Neural progenitor cell (in vitro differentiated cells): ENCODE measurements around the gene REN. TPM values are rescaled to one million over a fixed set of nuclear protein-coding genes. Genes with fewer than 3 reads are reported as not detected.

Experiments used
- DNase-seq: peaks from one replicate; pipeline ENCODE4 v3.0.0-alpha.2; 2016; ENCODE audit warnings: low spot score
- H2AFZ ChIP-seq: fragments of 200-600 bp; sonication (generic); replicated peaks from 2 replicates; pipeline ENCODE4 v1.6.1; 2016; ENCODE audit warnings: antibody characterized with exemption
- H3F3A ChIP-seq: fragments of 200-600 bp; sonication (generic); 2 replicates; pipeline ENCODE4 v1.6.1; 2016; ENCODE audit warnings: antibody characterized with exemption, low read depth
- H3K27ac ChIP-seq: fragments of 200-600 bp; sonication (generic); 2 replicates; pipeline ENCODE4 v1.5.1; 2016; ENCODE audit warnings: mild to moderate bottlenecking
- H3K27me3 ChIP-seq: fragments of 200-600 bp; sonication (generic); 2 replicates; pipeline ENCODE4 v1.6.1; 2016; ENCODE audit warnings: mild to moderate bottlenecking, moderate library complexity
- H3K36me3 ChIP-seq: fragments of 200-600 bp; sonication (generic); 2 replicates; pipeline ENCODE4 v1.5.1; 2016
- H3K4me1 ChIP-seq: fragments of 200-600 bp; sonication (generic); 2 replicates; pipeline ENCODE4 v1.6.1; 2016; ENCODE audit warnings: mixed run types
- H3K4me2 ChIP-seq: fragments of 200-600 bp; sonication (generic); 2 replicates; pipeline ENCODE4 v1.6.1; 2016
- H3K4me3 ChIP-seq: fragments of 200-600 bp; sonication (generic); 2 replicates; pipeline ENCODE4 v1.5.1; 2016
- H3K79me2 ChIP-seq: fragments of 200-600 bp; sonication (generic); 2 replicates; pipeline ENCODE4 v1.6.1; 2016; ENCODE audit warnings: low read depth
- H3K9ac ChIP-seq: fragments of 200-600 bp; sonication (generic); 2 replicates; pipeline ENCODE4 v1.6.1; 2016
- H3K9me3 ChIP-seq: fragments of 200-600 bp; sonication (generic); 2 replicates; pipeline ENCODE4 v1.5.1; 2016; ENCODE audit warnings: low read depth
- H4K20me1 ChIP-seq: fragments of 200-600 bp; sonication (generic); 2 replicates; pipeline ENCODE4 v1.6.1; 2016; ENCODE audit warnings: low read depth
- H3K27ac Mint-ChIP-seq: 3 replicates; pipeline ENCODE4 v1.8.0; 2021; ENCODE audit warnings: mixed read lengths
- H3K27me3 Mint-ChIP-seq: 2 replicates; pipeline ENCODE4 v1.8.0; 2022; ENCODE audit warnings: low read depth, mild to moderate bottlenecking, inconsistent platforms, moderate library complexity, mixed read lengths; ENCODE audit not compliant: insufficient read depth
- H3K36me3 Mint-ChIP-seq: 3 replicates; pipeline ENCODE4 v1.8.0; 2021; ENCODE audit warnings: mixed read lengths
- H3K4me1 Mint-ChIP-seq: 3 replicates; pipeline ENCODE4 v1.8.0; 2021; ENCODE audit warnings: mixed read lengths
- H3K4me3 Mint-ChIP-seq: 3 replicates; pipeline ENCODE4 v1.8.0; 2021; ENCODE audit warnings: mild to moderate bottlenecking, moderate library complexity, mixed read lengths
- H3K9me3 Mint-ChIP-seq: 3 replicates; pipeline ENCODE4 v1.8.0; 2020; ENCODE audit warnings: mixed read lengths
- EZH2 ChIP-seq: fragments of 200-600 bp; sonication (generic); IDR thresholded peaks from 2 replicates; pipeline ENCODE4 v1.6.1; 2017; ENCODE audit warnings: antibody characterized with exemption, mild to moderate bottlenecking, moderate library complexity
- EZH2phosphoT487 ChIP-seq: fragments of 200-600 bp; sonication (generic); IDR thresholded peaks from 2 replicates; pipeline ENCODE4 v1.6.1; 2017; ENCODE audit warnings: antibody characterized with exemption
- total RNA-seq: library from RNA; depleted of rRNA; stranded (reverse); fragments of >200 nt; gene quantifications from 2 replicates; pipeline ENCODE4 v1.2.3, GENCODE V29; 2015; ENCODE audit warnings: low replicate concordance
- TF ChIP-seq, protein P1 (sequence below): fragments of 200-600 bp; sonication (generic); IDR thresholded peaks from 2 replicates; pipeline ENCODE4 v1.5.1; 2017; ENCODE audit warnings: antibody characterized with exemption, mild to moderate bottlenecking

Gene REN
- total RNA-seq, 1 donor from 2014 or later = not detected

DNA sequence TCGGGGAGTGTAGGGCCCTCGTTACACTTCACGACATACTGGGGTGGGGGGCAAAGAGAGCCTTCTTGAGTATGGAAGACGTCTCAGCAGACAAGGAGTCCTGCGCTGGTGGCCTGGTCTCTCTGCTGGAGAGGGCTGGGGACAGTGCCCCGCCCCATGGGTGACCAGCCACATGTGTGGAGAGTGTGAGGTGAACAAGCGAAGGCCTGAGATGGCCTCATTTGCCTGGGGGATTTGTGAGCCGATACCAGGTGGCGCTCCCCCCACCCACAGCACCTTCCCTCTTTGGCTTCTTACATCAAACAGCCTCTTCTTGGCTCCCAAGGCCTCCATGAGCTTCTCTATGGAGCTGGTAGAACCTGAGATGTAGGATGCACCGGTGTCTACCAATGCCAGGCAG is 10.3 kb downstream of the REN start:
- TF ChIP-seq EZH2 (no peak), EZH2phosphoT487 (no peak)
- TF ChIP-seq, protein P1, sequence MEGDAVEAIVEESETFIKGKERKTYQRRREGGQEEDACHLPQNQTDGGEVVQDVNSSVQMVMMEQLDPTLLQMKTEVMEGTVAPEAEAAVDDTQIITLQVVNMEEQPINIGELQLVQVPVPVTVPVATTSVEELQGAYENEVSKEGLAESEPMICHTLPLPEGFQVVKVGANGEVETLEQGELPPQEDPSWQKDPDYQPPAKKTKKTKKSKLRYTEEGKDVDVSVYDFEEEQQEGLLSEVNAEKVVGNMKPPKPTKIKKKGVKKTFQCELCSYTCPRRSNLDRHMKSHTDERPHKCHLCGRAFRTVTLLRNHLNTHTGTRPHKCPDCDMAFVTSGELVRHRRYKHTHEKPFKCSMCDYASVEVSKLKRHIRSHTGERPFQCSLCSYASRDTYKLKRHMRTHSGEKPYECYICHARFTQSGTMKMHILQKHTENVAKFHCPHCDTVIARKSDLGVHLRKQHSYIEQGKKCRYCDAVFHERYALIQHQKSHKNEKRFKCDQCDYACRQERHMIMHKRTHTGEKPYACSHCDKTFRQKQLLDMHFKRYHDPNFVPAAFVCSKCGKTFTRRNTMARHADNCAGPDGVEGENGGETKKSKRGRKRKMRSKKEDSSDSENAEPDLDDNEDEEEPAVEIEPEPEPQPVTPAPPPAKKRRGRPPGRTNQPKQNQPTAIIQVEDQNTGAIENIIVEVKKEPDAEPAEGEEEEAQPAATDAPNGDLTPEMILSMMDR = no peak
- DNase-seq = no peak
- H3K4me3 ChIP-seq = no peak overlapping the region
- peaks cover 3% of the 10 kb centered on the region for H3K4me1 ChIP-seq
- Mint-ChIP-seq H3K4me3 (peak overlapping the region; percentile 66), H3K27ac (no peak overlapping the region), H3K27me3 (peaks cover 18% of the 10 kb centered on the region), H3K36me3 (no peaks in the 10 kb centered on the region), H3K4me1 (peaks cover 11% of the 10 kb centered on the region), H3K9me3 (no peaks in the 10 kb centered on the region)
- peaks cover 8% of the 10 kb centered on the region for H3F3A ChIP-seq
- H3K9ac ChIP-seq = no peak overlapping the region
- H4K20me1 ChIP-seq = no peaks in the 10 kb centered on the region
- no peaks in the 10 kb centered on the region for H3K36me3 ChIP-seq
- no peak overlapping the region for H2AFZ ChIP-seq
- H3K79me2 ChIP-seq = no peaks in the 10 kb centered on the region
- no peaks in the 10 kb centered on the region for H3K9me3 ChIP-seq
- H3K27me3 ChIP-seq = peaks cover 34% of the 10 kb centered on the region
- no peak overlapping the region for H3K4me2 ChIP-seq
- H3K27ac ChIP-seq = no peak overlapping the region

DNA sequence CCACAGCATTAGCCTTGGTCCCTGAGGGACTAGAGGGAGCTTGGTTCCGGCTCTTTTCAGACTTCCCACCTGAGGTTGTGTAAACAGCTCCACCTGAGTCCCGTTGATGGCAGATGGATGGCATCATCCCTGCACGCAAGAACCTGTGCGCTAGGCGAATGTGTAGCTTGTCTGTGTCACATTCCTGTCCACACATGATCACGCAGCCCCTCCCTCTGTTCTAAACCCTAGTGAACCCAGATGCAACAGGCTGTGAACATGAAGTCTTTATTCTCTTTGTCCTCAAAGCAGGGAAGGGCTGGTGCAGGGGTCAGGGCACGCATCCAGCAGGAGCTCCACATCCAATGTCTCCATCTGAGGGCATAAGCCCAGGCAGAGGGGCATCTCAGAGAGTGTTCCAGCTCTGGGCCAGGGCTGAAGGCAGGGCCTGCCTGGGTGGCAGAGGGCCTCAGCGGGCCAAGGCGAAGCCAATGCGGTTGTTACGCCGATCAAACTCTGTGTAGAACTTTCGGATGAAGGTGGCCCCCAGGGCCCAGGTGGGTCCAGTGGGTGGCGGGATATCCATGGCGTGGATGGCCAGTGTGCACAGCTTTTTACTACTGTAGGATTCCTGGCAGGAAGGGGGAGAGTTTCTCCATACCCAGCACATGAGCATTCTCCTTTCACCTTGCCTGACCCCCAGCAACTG is 11.4 kb downstream of the REN start:
- TF ChIP-seq EZH2phosphoT487 (no peak), EZH2 (no peak)
- TF ChIP-seq, protein P1 = no peak
- peak overlapping the region; percentile 15 for H3K4me3 Mint-ChIP-seq

DNA sequence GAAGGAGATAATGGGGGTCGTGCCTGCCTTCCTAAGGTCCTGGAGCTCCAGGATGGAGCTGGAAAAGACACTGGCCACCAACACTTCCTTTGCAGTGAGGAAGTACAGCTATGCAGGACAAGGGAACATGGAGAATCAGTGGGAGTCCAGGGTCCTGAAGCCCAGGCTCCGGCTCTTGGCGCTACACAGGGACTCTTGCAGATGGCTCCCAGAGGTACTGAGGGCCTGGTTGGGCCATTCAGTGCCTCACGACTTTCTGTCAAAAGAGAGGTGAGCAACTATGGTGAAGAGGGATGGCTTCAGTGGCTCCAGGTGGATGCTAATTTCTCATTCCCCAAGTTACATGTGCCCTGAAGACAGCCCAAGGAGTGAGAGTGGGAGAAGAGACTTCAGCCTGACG is 12.5 kb downstream of the REN start:
- peaks cover 45% of the 10 kb centered on the region for H3K27me3 ChIP-seq
- peaks cover 5% of the 10 kb centered on the region for H3K4me1 ChIP-seq
- TF ChIP-seq, protein P1 = no peak
- TF ChIP-seq EZH2phosphoT487 (no peak), EZH2 (no peak)
- H3K9me3 Mint-ChIP-seq = no peaks in the 10 kb centered on the region
- H3K36me3 ChIP-seq = no peaks in the 10 kb centered on the region
- no peak overlapping the region for H3K9ac ChIP-seq
- no peaks in the 10 kb centered on the region for H3K36me3 Mint-ChIP-seq
- peaks cover 19% of the 10 kb centered on the region for H3K4me1 Mint-ChIP-seq
- H3K9me3 ChIP-seq = no peaks in the 10 kb centered on the region
- H2AFZ ChIP-seq = no peak overlapping the region
- H3K27me3 Mint-ChIP-seq = peaks cover 26% of the 10 kb centered on the region
- H3K4me3 Mint-ChIP-seq = no peak overlapping the region
- peaks cover 11% of the 10 kb centered on the region for H3F3A ChIP-seq
- H4K20me1 ChIP-seq = peaks cover 6% of the 10 kb centered on the region
- no peak overlapping the region for H3K4me3 ChIP-seq
- no peak for DNase-seq
- H3K79me2 ChIP-seq = no peaks in the 10 kb centered on the region
- H3K27ac ChIP-seq = no peak overlapping the region
- no peak overlapping the region for H3K4me2 ChIP-seq
- H3K27ac Mint-ChIP-seq = no peak overlapping the region

More for the DNA sequence above, 11.4 kb downstream of the REN start:
- H3F3A ChIP-seq = peaks cover 11% of the 10 kb centered on the region
- H3K27me3 Mint-ChIP-seq = peaks cover 20% of the 10 kb centered on the region
- no peaks in the 10 kb centered on the region for H3K36me3 ChIP-seq
- H3K4me2 ChIP-seq = no peak overlapping the region
- no peaks in the 10 kb centered on the region for H3K36me3 Mint-ChIP-seq
- H3K27me3 ChIP-seq = peaks cover 45% of the 10 kb centered on the region
- H3K27ac Mint-ChIP-seq = no peak overlapping the region
- no peak overlapping the region for H3K27ac ChIP-seq
- peaks cover 5% of the 10 kb centered on the region for H3K4me1 ChIP-seq
- no peaks in the 10 kb centered on the region for H3K79me2 ChIP-seq
- no peaks in the 10 kb centered on the region for H3K9me3 ChIP-seq
- no peak overlapping the region for H3K9ac ChIP-seq
- DNase-seq = no peak
- H3K9me3 Mint-ChIP-seq = no peaks in the 10 kb centered on the region
- peaks cover 6% of the 10 kb centered on the region for H4K20me1 ChIP-seq
- H2AFZ ChIP-seq = no peak overlapping the region
- H3K4me1 Mint-ChIP-seq = peaks cover 19% of the 10 kb centered on the region
- H3K4me3 ChIP-seq = no peak overlapping the region
